Body of pancreas (tissue), 4 donors: Measurements from ENCODE around the gene FAM107B.

Experiments
- CTCF ChIP-seq, 7 experiments: fragments of 450-650 bp in 4 of 7; fragments of 200-600 bp in 3 of 7; sonication (generic) in 3 of 7; IDR thresholded peaks; one replicate each; pipeline ENCODE4 v1.5.1; 2016 to 2019; ENCODE audit warnings: antibody characterized with exemption in 7 of 7
- POLR2A ChIP-seq, 3 donors: fragments of 450-650 bp; IDR thresholded peaks; one replicate each; pipeline ENCODE4 v1.6.1; 2016; ENCODE audit warnings: antibody characterized with exemption in 3 of 3, mild to moderate bottlenecking in 2 of 3

GRCh38 chr10:14485986-14486385 lies 288.7 kb downstream of the FAM107B start:
- TF ChIP-seq CTCF (IDR thresholded peaks at IDR 0.05) (no peak), POLR2A (IDR thresholded peaks at IDR 0.05) (no peak)
